Measurements from ENCODE around the gene SPATA25. TPM values are rescaled to one million over a fixed set of nuclear protein-coding genes. Genes with fewer than 3 reads are reported as not detected.
A peak's percentile ranks its signal among the peaks of the same experiment; 100 is the strongest.

SPATA25 gene
- total RNA-seq, 1 experiment from 2014 or later: 0.40 TPM

GRCh38 chr20:45867136-45867818 lies 20.1 kb downstream of the SPATA25 start:
- peak overlapping the region; percentile 35 for H3K9ac ChIP-seq (ENCODE audit: low read length)
- DNase-seq: no peak
- peak overlapping the region; percentile 85 for H3K27ac ChIP-seq (ENCODE audit: low read length)

DNA sequence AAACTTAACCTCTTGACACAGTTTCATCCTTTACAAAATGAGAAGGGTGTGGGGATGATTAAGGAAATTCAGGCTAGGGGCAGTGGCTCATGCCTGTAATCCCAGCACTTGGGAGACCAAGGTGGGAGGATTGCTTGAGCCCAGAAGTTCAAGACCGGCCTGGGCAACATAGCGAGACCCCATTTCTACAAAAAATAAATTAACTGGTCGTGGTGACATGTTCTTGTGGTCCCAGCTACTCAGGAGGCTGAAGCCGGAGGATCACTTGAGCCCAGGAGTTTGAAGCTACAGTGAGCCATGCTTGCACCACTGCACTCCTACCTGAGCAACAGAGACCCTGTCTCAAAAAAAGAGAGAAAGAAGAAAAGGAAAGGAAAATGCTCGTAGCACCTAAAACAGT lies 21.0 kb downstream of the SPATA25 start:
- Histone ChIP-seq H2AFZ (ENCODE audit: low read length) (no peak overlapping the region), H3K36me3 (ENCODE audit: low read depth, low read length) (no peaks in the 10 kb centered on the region), H3K4me1 (ENCODE audit: insufficient read depth, low read length) (peaks cover 18% of the 10 kb centered on the region), H3K9me2 (replicated peaks; ENCODE audit: low read length) (no peaks in the 10 kb centered on the region), H3K4me3 (ENCODE audit: low read length) (no peak overlapping the region), H3K9ac (ENCODE audit: low read length) (no peak overlapping the region), H3K27ac (ENCODE audit: low read length) (peak overlapping the region; percentile 85; the same call in 1 of the 2 replicates), H3K4me2 (ENCODE audit: low read length) (no peak overlapping the region), H3F3A (ENCODE audit: low read length, unreplicated experiment) (peaks cover 2% of the 10 kb centered on the region), H3K79me2 (ENCODE audit: low read length) (no peaks in the 10 kb centered on the region), H3K9me3 (ENCODE audit: low read length) (no peaks in the 10 kb centered on the region), H3K27me3 (ENCODE audit: low read length) (no peaks in the 10 kb centered on the region), H4K20me1 (ENCODE audit: low read length) (no peaks in the 10 kb centered on the region)
- BruUV-seq (replicated peaks): no TSS peak
- no peak for TF ChIP-seq CTCF (conservative IDR thresholded peaks at IDR 0.05; ENCODE audit: low read depth, low read length)
- DNase-seq: no peak
- ChIA-PET POLR2A (ENCODE audit: unreplicated experiment) (no interaction called here), CTCF (no interaction called here)
- ATAC-seq: no peak
- intact Hi-C loops (cut with micrococcal nuclease): no loop called here

More at GRCh38 chr20:45867136-45867818, 20.1 kb downstream of the SPATA25 start:
- TSS peak; percentile 99 for BruUV-seq (replicated peaks)
- H3K4me3 ChIP-seq (ENCODE audit: low read length): peak overlapping the region; percentile 8
- TF ChIP-seq CTCF (conservative IDR thresholded peaks at IDR 0.05; ENCODE audit: low read depth, low read length): no peak
- no peak for TF ChIP-seq EZH2 (IDR thresholded peaks at IDR 0.05; ENCODE audit: low read length, unreplicated experiment)
- no peak for TF ChIP-seq EZH2phosphoT487 (IDR thresholded peaks at IDR 0.05; ENCODE audit: borderline replicate concordance, low read length)
- no peaks in the 10 kb centered on the region for H3K79me2 ChIP-seq (ENCODE audit: low read length)
- H3K36me3 ChIP-seq (ENCODE audit: low read depth, low read length): no peaks in the 10 kb centered on the region
- H3F3A ChIP-seq (ENCODE audit: low read length, unreplicated experiment): peaks cover 2% of the 10 kb centered on the region
- intact Hi-C loops (cut with micrococcal nuclease): loop anchor here (1.0 kb wide), 1 partner anchor 31 kb away; no protein-coding TSS in a partner anchor
- no peaks in the 10 kb centered on the region for H3K9me2 ChIP-seq (replicated peaks; ENCODE audit: low read length)
- H3K27me3 ChIP-seq (ENCODE audit: low read length): no peaks in the 10 kb centered on the region
- ATAC-seq: peak; percentile 29
- H4K20me1 ChIP-seq (ENCODE audit: low read length): no peaks in the 10 kb centered on the region
- peak overlapping the region; percentile 14; the same call in 1 of the 2 replicates for H2AFZ ChIP-seq (ENCODE audit: low read length)
- ChIA-PET CTCF (interaction anchor here (0.6 kb wide), 1 partner anchor 69 kb away, joined by 3 read pairs; no protein-coding TSS in a partner anchor), POLR2A (ENCODE audit: unreplicated experiment) (interaction anchor here (0.6 to 0.9 kb wide), 7 partner anchors 14 to 343 kb away, joined by 3 to 7 read pairs (median 5); partner anchors contain the start of gene ZSWIM1)
- peaks cover 22% of the 10 kb centered on the region for H3K4me1 ChIP-seq (ENCODE audit: insufficient read depth, low read length)
- H3K9me3 ChIP-seq (ENCODE audit: low read length): no peaks in the 10 kb centered on the region
- H3K4me2 ChIP-seq (ENCODE audit: low read length): peak overlapping the region; percentile 62
